Suppressor macrophage (primary cell): ENCODE results near the gene CCDC57.

Experiments
- DNase-seq, 4 experiments: peaks; one replicate each; pipeline ENCODE4 v3.0.0-alpha.2; 2020 to 2022

CCDC57 gene

GRCh38 chr17:82090549-82091263 lies 121.9 kb downstream of the CCDC57 start:
- DNase-seq, result no peak

DNA sequence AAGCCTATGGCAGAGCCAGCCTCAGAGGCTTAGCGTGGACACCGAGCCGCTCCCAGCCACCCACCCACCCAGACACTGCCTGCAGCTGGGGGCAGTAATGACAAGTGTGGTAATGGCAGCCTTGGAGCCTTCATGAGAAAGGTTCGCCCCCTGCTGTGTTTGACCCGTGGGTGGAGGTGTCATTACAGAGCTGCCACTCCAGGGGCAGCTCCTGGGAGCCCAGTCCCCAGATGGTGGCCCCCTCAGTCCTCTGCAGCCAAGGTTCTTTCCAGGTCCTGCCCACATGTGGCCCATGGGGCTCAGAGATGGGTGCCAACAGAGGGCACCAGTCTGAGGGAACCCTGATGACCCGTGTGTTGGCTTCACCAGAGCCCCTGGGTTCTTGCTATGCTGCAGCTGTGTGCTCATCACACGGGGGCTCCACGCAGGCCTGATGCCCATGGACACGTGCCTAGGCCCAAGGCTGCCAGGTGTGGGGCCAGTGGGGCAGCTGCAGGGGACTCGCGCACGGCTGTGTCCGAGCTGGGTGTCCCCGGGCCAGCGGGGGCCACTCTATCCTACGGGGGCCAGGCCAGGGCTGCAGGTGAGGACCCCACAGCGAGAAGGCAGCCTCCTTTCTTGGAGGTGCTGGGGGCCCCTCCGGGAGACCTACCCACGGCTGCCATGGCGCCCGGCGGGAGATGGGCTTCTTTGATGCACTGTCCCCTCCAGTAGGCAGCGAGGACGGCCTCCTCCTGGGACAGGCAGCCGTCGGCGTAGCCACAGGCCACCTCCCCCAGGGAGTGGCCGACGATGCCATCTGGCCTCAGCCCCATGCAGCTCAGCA lies 122.7 kb downstream of the CCDC57 start:
- no peak for DNase-seq

DNA sequence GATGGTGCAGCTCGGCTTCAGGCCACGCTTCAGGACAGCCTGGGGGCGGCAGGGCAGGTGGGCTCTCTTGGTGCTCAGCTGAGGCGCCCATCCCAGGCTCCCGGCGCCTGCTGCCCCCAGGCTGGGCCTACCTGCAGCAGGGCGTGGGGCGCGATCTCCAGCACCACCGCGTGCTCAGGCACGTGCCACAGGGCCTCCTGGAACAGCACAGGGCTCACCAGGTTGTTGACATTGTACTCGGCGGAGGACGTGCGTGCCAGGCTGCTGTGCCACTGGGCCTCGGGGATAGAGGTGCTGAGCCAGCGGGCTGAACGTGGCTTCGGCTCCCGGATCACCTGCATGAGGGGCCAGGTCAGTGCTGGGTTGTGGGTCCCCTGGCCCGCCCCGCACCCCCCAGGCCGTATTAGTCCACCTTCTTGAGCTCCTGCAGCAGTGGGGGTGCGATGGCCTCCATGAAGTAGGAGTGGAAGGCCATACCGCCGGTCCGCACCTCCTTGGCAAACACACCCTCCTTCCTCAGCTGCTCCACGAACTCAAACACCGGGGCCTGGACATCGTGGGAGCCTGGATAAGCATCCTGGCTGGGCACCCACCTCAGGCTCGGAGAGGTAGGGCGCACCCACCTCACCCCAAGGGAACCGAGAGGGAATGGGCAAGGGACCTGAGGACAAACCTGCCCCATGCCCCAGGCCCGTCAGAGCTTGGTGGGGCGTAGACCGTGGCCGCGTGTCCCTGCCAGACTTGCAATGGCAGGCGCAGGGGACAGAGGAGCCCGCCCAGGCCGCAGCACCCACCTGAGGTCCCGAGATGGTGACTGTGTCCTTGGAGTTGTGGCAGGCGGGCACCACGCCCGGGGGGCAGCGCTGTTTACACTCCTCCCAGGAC lies 123.6 kb downstream of the CCDC57 start:
- DNase-seq, result no peak

DNA sequence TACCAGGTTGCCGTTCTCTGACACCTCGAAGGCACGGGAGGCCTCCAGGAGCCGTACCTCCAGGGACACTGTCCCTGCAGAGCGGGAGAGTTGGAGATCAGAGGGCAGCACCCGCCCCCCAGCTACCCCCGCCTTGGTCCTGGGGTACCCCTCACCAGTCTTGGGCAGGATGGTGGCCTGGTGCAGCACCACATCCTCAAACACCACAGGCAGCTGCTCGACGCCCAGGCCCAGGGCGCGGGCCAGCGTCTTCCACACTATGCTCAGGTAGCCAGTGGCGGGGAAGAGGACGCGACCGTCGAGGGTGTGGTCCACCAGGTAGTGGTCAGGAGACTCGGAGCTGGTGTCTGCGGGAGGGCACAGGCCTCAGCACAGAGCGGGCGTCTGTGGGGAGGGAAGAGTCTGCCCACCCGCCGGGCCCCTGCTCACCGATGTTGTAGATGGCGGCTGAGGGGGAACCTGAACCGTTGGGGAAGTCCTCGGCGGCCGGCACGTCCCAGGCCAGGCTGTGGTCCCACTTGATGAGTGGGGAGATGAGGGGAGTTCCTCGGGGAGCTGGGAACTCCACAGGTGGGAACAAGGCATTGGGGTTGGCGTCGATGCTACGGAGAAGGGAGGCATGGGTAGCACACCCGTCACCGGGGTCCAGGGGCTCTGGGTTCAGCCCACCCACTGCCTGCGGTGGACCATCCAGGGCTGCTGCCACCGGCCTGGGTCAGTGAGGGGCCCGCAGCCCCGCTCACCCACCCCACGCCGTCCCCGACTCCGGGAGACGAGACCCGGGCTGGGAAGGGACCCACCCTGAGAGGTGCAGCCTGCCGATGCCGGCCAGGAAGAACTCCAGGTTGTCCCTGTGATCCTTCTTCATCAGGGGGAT lies 124.4 kb downstream of the CCDC57 start:
- DNase-seq, result no peak

- DNase-seq, result no peak
Observed at GRCh38 chr17:82086941-82087906, 125.4 kb downstream of the CCDC57 start.

DNA sequence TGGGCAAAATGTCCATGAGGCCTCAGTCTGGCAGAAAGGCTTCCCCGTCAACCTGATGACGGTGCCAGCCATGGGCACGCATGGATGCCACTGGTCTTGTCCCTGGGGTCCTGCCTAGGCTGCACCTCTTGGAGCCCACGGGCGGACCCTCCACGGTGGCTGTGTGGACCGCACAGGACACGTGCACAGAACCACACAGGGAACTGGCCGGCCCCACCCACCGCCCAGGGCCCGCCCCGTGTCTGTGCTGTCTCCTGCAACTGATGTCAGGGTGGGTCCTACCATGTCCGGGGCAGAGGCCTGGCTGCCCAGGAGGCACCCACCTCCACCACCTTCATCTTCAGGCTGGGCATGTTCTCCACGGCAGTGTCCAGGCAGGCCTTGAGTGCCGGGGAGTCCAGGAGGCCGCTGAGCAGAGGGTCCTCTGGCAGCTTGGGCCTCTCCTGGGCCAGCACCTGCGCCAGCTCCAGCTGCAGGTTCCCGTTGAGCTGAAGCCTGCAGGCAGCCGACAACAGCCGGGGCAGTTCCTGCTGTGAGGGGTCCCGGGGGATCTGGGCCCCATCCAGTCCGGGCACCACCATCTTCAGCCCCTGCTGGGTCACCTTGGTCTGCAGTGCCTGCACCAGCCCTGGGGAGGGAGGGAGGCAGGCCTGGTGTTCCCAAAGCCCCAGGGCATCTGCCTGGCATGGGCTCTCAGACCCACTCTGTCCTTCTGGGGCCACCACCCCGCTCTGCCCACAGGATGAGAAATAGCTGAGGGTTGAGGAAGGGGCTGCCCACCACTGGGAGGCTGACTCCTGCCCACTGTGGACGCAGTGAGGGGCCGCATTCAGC lies 126.5 kb downstream of the CCDC57 start:
- no peak for DNase-seq

GRCh38 chr17:82085031-82085861 lies 127.4 kb downstream of the CCDC57 start:
- no peak for DNase-seq

GRCh38 chr17:82084373-82085030 lies 128.1 kb downstream of the CCDC57 start:
- no peak for DNase-seq

DNA sequence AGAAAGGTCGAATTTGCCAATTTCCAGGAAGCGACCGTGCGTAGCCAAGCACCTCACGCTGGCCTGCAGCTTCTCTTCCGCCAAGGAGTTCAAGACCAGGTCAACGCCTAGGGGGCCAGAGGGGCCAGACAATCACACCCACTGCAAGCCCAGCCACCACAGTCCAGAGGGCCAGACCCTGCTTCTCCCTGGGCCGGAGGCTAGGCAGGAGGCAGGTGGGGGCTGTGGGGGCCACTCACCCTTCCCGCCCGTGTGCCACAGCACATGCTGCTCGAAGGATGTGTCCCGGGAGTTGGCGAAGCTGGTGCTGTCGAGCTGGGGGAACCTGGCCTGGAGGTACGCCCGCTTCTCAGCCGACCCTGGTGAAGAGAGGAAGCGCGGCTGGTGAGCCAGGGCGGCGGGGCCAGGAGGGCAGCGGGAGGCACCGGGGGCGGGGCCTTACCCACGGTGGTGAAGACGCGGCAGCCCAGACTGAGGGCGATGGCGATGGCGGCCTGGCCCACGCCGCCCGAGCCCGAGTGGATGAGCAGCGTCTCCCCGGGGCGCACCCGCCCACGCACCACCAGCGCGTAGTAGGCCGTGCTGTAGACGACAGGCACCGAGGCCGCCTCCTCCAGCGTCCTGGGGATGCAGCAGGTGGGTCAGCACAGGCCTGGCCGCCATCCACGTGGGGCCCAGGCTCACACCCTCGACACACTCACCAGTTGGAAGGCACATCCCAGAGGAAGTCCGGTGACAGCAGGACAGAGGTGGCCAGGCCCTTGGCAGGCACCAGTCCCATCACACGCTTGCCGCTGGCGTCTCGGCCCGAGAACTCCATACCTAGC lies 128.9 kb downstream of the CCDC57 start:
- DNase-seq, result no peak

DNA sequence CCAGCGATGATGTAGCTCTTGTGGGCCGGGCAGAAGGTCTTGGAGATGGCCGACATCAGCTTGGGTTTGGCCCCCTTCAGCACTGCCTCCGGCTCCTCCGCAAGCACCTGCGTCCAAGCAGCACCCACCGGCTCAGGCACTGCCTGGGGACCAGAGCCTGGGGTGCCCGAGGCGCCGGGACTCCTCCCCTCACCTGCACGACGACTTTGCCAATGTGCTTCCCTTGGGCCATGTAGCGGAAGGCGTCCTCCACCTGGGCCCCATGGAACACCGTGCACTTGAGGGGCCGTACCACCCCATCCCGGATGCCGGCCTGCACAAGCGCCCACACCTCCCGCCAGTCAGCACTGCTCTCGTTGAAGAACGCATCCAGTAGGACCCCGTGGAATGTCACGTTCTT lies 129.6 kb downstream of the CCDC57 start:
- no peak for DNase-seq

DNA sequence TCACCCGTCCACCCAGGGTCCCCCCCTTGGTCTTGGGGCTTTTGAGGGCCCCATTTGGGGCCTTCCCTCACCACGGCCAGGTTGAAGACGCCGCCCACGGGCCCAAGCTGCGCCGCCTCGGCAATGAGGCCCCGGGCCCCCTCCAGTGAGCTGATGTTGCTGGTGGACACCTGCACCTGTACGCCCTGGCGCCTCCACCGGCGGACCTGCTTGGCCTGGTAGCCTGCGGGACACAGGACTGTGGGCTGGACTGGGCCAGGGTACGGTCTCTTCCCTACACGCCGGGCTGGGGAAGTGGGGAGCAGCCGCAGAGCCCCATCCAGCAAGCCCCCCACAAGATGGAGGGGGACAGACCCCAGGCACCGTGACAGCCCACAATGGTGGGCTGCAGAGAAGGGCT lies 130.2 kb downstream of the CCDC57 start:
- DNase-seq, result no peak

DNA sequence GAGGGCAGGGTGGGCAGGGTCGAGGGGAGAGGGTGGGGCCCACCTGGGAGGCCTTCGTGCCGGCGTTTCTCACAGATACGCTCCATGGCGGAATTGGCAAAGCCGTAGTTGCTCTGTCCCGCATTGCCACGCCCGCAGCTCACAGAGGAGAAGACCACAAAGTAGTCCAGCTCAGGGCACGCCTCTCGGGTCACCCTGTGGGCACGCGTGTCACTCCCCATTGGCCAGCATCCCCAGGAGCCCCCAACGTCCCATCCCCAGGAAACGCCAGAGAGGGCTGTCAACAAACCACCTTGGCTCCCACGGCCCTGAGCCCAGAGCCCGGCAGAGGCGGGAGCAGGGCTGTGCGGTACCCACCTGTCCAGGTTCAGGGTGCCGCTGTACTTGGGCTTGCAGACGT lies 130.7 kb downstream of the CCDC57 start:
- no peak for DNase-seq

DNA sequence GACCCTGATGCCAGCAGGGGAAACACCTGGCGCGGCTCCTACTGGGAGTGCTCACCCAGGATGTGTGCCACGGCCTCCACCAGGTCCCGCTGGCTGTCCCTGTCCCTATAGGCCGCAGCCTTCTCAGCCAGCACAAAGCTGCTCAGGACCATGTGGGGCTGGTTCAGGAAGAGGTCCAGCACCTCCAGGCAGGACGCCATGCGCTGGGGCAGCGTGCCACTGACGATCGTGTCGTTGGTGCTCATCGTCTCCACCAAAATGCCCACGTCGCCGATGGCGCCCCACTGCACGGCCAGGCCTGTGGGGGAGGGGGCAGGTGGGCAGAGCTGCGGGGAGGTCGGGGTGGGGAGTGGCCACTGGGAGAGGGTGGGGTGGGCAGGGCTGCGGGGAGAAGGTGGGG lies 131.1 kb downstream of the CCDC57 start:
- no peak for DNase-seq

DNA sequence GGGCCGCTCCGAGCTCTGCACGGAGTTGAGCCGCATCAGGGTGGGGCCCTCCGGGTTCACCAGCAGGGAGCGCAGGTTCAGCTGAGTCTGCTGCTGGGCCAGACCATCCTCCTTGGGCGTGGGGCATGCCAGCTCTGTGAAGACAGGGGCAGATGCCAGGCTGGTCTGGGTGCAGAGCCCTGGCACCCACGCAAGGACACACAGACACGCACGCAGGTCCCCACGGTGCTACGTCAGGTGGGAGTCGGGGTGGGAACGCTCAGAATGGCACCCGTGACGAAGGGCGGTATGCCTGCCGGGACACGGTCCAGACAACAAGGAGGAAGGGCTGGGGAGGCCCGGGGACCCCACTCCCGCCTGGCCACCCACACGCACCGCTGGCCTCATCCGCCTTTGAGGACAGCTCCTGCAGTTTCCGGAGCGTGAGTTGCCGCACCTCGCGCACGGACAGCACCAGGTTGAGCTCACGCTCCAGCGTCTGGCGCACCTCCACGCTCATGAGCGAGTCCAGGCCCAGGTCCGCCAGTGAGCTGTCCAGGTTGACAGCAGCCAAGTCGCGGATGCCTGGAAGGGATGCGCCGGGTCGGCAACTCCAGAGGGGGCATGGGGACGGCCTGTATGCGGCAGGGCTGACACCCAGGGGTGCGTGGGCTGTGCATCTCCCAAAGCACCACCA lies 131.7 kb downstream of the CCDC57 start:
- DNase-seq, result no peak

DNA sequence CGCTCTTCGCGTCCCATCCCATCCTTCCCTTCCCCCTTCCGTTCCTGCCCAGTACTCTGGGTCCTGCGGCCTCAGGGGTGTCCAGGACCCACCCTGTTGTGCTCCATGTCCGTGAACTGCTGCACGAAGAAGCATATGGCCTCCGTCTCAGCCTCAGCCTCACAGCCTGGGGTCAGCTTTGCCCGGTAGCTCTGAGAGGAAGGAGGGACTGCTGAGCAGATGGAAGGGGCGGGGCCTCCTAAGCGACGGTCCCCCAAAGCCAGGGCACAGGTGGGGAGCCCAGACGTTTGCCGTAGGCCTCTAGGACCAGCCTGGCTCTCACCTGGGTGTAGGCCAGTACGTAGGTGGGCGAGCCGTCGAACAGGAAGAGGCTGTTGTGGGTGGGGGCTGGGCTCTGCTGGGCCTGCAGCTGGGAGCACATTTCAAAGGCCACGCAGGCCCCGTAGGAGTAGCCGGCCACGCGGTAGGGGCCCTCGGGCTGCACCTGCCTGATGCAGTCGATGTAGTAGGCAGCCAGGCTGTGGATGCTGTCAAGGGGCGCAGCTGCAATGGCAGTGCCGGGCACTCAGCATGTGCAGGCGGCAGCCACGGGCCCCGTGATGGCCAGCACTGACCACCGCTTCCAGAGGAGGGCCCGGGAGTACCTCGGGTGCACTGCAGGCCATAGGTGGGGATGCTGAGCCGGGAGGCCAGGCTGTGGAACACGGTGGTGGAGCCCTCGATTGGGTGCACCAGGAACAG lies 132.4 kb downstream of the CCDC57 start:
- DNase-seq, result no peak

- DNase-seq, result no peak
Observed at GRCh38 chr17:82079001-82079677, 133.5 kb downstream of the CCDC57 start.
